H9 (cell line): ENCODE data around the gene JAG1. TPM values are rescaled to one million over a fixed set of nuclear protein-coding genes. Genes with fewer than 3 reads are reported as not detected.

Experiments
- DNase-seq: peaks from one replicate; pipeline ENCODE4 v3.0.0-alpha.2; 2017
- H2AFZ ChIP-seq: one replicate; pipeline ENCODE4 v1.6.1; 2013; ENCODE audit warnings: mild to moderate bottlenecking, low read length, control low read depth, moderate library complexity
- H2AK5ac ChIP-seq: 2 replicates; pipeline ENCODE4 v1.6.1; 2013; ENCODE audit warnings: low read length, control low read depth, mixed read lengths; ENCODE audit not compliant: insufficient read length
- H2BK120ac ChIP-seq: one replicate; pipeline ENCODE4 v1.6.1; 2013; ENCODE audit warnings: low read depth, mild to moderate bottlenecking, low read length, control low read depth, inconsistent platforms; ENCODE audit not compliant: poor library complexity, severe bottlenecking
- H2BK12ac ChIP-seq: 2 replicates; pipeline ENCODE4 v1.6.1; 2013; ENCODE audit warnings: low read length, control low read depth, mixed read lengths, low read depth; ENCODE audit not compliant: insufficient read length
- H2BK15ac ChIP-seq: 2 replicates; pipeline ENCODE4 v1.6.1; 2013; ENCODE audit warnings: low read depth, low read length, control low read depth
- H2BK20ac ChIP-seq: one replicate; pipeline ENCODE4 v1.6.1; 2013; ENCODE audit warnings: low read depth, mild to moderate bottlenecking, low read length, control low read depth, inconsistent platforms; ENCODE audit not compliant: poor library complexity, severe bottlenecking
- H2BK5ac ChIP-seq: 2 replicates; pipeline ENCODE4 v1.6.1; 2013; ENCODE audit warnings: low read length, control low read depth, mixed read lengths; ENCODE audit not compliant: insufficient read length
- H3K14ac ChIP-seq: 2 replicates; pipeline ENCODE4 v1.6.1; 2013; ENCODE audit warnings: low read length, control low read depth; ENCODE audit not compliant: insufficient read depth
- H3K18ac ChIP-seq: 2 replicates; pipeline ENCODE4 v1.6.1; 2013; ENCODE audit warnings: low read depth, mild to moderate bottlenecking, mixed read lengths, low read length, control low read depth; ENCODE audit not compliant: insufficient read length
- H3K23ac ChIP-seq: 2 replicates; pipeline ENCODE4 v1.6.1; 2013; ENCODE audit warnings: low read length, control low read depth, mixed read lengths, low read depth; ENCODE audit not compliant: insufficient read length
- H3K23me2 ChIP-seq: 2 replicates; pipeline ENCODE4 v1.6.1; 2013; ENCODE audit warnings: low read depth, mild to moderate bottlenecking, mixed read lengths, low read length, control low read depth; ENCODE audit not compliant: insufficient read length, poor library complexity, severe bottlenecking
- H3K27ac ChIP-seq: 2 replicates; pipeline ENCODE4 v1.5.1; 2013; ENCODE audit warnings: low read length, control low read depth, mixed read lengths, low read depth; ENCODE audit not compliant: insufficient read length
- H3K27me3 ChIP-seq: 2 replicates; pipeline ENCODE4 v1.6.1; 2013; ENCODE audit warnings: low read length, control low read depth, inconsistent platforms; ENCODE audit not compliant: insufficient read depth
- H3K4ac ChIP-seq: 2 replicates; pipeline ENCODE4 v1.6.1; 2013; ENCODE audit warnings: low read depth, mild to moderate bottlenecking, control low read depth, inconsistent platforms, low read length, moderate library complexity
- H3K4me1 ChIP-seq: 2 replicates; pipeline ENCODE4 v1.6.1; 2013; ENCODE audit warnings: low read length, control low read depth, inconsistent platforms; ENCODE audit not compliant: insufficient read depth
- H3K4me2 ChIP-seq: 2 replicates; pipeline ENCODE4 v1.6.1; 2013; ENCODE audit warnings: low read length, control low read depth, mixed read lengths; ENCODE audit not compliant: insufficient read length, insufficient read depth
- H3K56ac ChIP-seq: 2 replicates; pipeline ENCODE4 v1.6.1; 2013; ENCODE audit warnings: low read depth, mild to moderate bottlenecking, mixed read lengths, low read length, control low read depth; ENCODE audit not compliant: insufficient read length
- H3K79me1 ChIP-seq: 2 replicates; pipeline ENCODE4 v1.6.1; 2013; ENCODE audit warnings: low read depth, mild to moderate bottlenecking, moderate library complexity, low read length, control low read depth, inconsistent platforms; ENCODE audit not compliant: insufficient read depth, poor library complexity, severe bottlenecking
- H3K79me2 ChIP-seq: 2 replicates; pipeline ENCODE4 v1.6.1; 2013; ENCODE audit warnings: low read length, control low read depth, inconsistent platforms; ENCODE audit not compliant: insufficient read depth
- H3K9ac ChIP-seq: 2 replicates; pipeline ENCODE4 v1.6.1; 2013; ENCODE audit warnings: low read length, control low read depth, mixed read lengths; ENCODE audit not compliant: insufficient read length; ENCODE audit errors: extremely low read depth
- H3K9me3 ChIP-seq: one replicate; pipeline ENCODE4 v1.6.1; 2013; ENCODE audit warnings: low read depth, low read length, inconsistent platforms; ENCODE audit not compliant: control insufficient read depth
- H3T11ph ChIP-seq: one replicate; pipeline ENCODE4 v1.6.1; 2013; ENCODE audit warnings: mild to moderate bottlenecking, low read length, control low read depth, inconsistent platforms
- H4K20me1 ChIP-seq: one replicate; pipeline ENCODE4 v1.6.1; 2013; ENCODE audit not compliant: control insufficient read depth, insufficient read length, insufficient read depth
- H4K5ac ChIP-seq: 2 replicates; pipeline ENCODE4 v1.6.1; 2013; ENCODE audit warnings: low read depth, mild to moderate bottlenecking, mixed read lengths, low read length, control low read depth; ENCODE audit not compliant: insufficient read length
- H4K8ac ChIP-seq: replicated peaks from 2 replicates; pipeline ENCODE4 v1.6.1; 2013; ENCODE audit warnings: low read length, control low read depth, mixed read lengths, low read depth; ENCODE audit not compliant: insufficient read length
- H4K91ac ChIP-seq: 2 replicates; pipeline ENCODE4 v1.6.1; 2013; ENCODE audit warnings: low read depth, mild to moderate bottlenecking, moderate library complexity, mixed read lengths, low read length, control low read depth; ENCODE audit not compliant: insufficient read length
- H3K27ac Mint-ChIP-seq, 3 experiments: 2 replicates in 2 of 3; 3 replicates in 1 of 3; pipeline ENCODE4 v1.8.0; 2020 to 2021; ENCODE audit warnings: mixed read lengths in 3 of 3, mild to moderate bottlenecking in 1 of 3, moderate library complexity in 1 of 3
- H3K27me3 Mint-ChIP-seq: 2 replicates; pipeline ENCODE4 v1.8.0; 2021; ENCODE audit warnings: low read depth, mild to moderate bottlenecking, moderate library complexity, mixed read lengths
- H3K36me3 Mint-ChIP-seq, 3 experiments: 2 replicates in 2 of 3; 3 replicates in 1 of 3; pipeline ENCODE4 v1.8.0; 2020 to 2021; ENCODE audit warnings: low read depth in 3 of 3, mixed read lengths in 3 of 3; ENCODE audit not compliant: insufficient read depth in 1 of 3
- H3K4me1 Mint-ChIP-seq, 2 experiments: 2 replicates each; pipeline ENCODE4 v1.8.0; 2020; ENCODE audit warnings: mixed read lengths in 2 of 2
- H3K4me3 Mint-ChIP-seq, 2 experiments: 2 replicates in 1 of 2; 3 replicates in 1 of 2; pipeline ENCODE4 v1.8.0; 2020 to 2021; ENCODE audit warnings: mild to moderate bottlenecking in 2 of 2, mixed read lengths in 2 of 2, moderate library complexity in 1 of 2
- H3K9me3 Mint-ChIP-seq, 2 experiments: 2 replicates in 1 of 2; 3 replicates in 1 of 2; pipeline ENCODE4 v1.8.0; 2020; ENCODE audit warnings: mild to moderate bottlenecking in 2 of 2, mixed read lengths in 2 of 2, moderate library complexity in 1 of 2
- WGBS: extraction: QIAGEN DNeasy Blood & Tissue Kit; methylation state at CpG from one replicate; pipeline ENCODE4 v1.1.7; 2013; ENCODE audit warnings: missing lambda C conversion rate, low lambda C conversion rate, mixed read lengths; ENCODE audit not compliant: insufficient read length; ENCODE audit errors: extremely low coverage; 5-methylcytosine and 5-hydroxymethylcytosine counted together
- total RNA-seq: library from RNA; stranded (reverse); gene quantifications from 2 replicates; pipeline ENCODE4 v1.2.1, GENCODE V29; 2021
- TF ChIP-seq, protein P1 (sequence below): fragments of 200-600 bp; sonication (generic); conservative IDR thresholded peaks from 3 replicates; pipeline ENCODE4 v1.8.0; 2021; ENCODE audit warnings: antibody characterized with exemption, mild to moderate bottlenecking

The JAG1 gene
- total RNA-seq, 1 experiment from 2014 or later: 58.1 TPM

DNA sequence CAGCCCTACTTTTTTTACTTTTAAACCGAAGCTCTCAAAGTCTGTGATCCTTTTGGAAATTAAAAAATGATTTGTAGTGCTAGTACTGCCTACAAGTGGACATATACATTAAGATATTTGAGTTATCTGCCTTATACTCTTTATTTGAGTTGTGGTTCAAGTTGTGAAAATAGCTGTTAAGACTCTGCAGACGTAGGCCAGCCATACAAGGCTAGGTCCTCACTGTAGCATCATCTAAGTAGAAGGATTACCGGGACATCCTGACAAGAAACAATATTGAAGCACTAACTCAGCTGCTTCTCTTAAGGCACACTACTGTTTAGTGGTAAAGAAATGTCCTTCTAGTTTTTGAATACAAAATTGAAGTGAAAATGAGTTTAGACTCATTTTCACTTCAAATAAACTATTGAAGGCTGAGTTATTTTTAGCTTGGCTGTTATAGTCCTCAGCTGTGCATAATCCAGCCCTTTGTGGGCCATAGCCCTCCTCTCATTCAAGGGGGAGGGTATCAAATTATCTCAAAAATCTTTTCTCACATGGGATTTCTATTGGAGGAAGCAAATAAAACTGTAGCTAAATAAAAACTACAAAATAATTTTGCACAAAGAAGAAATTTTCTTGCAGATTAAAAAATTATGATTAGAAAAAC, 68.1 kb downstream of the JAG1 start:
- Histone ChIP-seq H2BK120ac (no peak overlapping the region), H3K79me2 (no peaks in the 10 kb centered on the region), H4K8ac (no peak overlapping the region), H3K23me2 (no peaks in the 10 kb centered on the region), H2BK12ac (no peak overlapping the region), H2AK5ac (no peak overlapping the region), H3T11ph (no peak overlapping the region), H3K4ac (no peak overlapping the region), H3K27me3 (no peaks in the 10 kb centered on the region), H4K20me1 (no peaks in the 10 kb centered on the region), H3K18ac (no peak overlapping the region), H2AFZ (no peak overlapping the region), H3K9me3 (no peaks in the 10 kb centered on the region), H3K27ac (no peak overlapping the region), H4K91ac (no peak overlapping the region), H3K79me1 (no peaks in the 10 kb centered on the region), H3K56ac (no peak overlapping the region), H3K4me1 (no peaks in the 10 kb centered on the region), H3K23ac (no peak overlapping the region), H4K5ac (no peak overlapping the region), H2BK15ac (no peak overlapping the region), H3K4me2 (no peak overlapping the region), H3K14ac (no peak overlapping the region), H2BK20ac (no peak overlapping the region), H3K9ac (no peak overlapping the region), H2BK5ac (no peak overlapping the region)
- no peaks in the 10 kb centered on the region for H3K27me3 Mint-ChIP-seq
- no peak for DNase-seq
- H3K27ac Mint-ChIP-seq: peak overlapping the region in 1 of 3 experiments; percentile 49; a peak in 1 of 7 replicates
- no CpG with 5 or more reads among the region's 3 CpGs for WGBS
- TF ChIP-seq, protein P1, sequence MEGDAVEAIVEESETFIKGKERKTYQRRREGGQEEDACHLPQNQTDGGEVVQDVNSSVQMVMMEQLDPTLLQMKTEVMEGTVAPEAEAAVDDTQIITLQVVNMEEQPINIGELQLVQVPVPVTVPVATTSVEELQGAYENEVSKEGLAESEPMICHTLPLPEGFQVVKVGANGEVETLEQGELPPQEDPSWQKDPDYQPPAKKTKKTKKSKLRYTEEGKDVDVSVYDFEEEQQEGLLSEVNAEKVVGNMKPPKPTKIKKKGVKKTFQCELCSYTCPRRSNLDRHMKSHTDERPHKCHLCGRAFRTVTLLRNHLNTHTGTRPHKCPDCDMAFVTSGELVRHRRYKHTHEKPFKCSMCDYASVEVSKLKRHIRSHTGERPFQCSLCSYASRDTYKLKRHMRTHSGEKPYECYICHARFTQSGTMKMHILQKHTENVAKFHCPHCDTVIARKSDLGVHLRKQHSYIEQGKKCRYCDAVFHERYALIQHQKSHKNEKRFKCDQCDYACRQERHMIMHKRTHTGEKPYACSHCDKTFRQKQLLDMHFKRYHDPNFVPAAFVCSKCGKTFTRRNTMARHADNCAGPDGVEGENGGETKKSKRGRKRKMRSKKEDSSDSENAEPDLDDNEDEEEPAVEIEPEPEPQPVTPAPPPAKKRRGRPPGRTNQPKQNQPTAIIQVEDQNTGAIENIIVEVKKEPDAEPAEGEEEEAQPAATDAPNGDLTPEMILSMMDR: no peak
- peaks cover 1 to 13% (median 3%) of the 10 kb centered on the region in 3 experiments; a peak in 4 of 7 replicates for H3K36me3 Mint-ChIP-seq
- no peaks in the 10 kb centered on the region for H3K9me3 Mint-ChIP-seq
- peaks cover 9 to 16% of the 10 kb centered on the region in 2 experiments for H3K4me1 Mint-ChIP-seq
- no peak overlapping the region for H3K4me3 Mint-ChIP-seq
